Smooth muscle cell of the brain vasculature (primary cell): Measurements from ENCODE around the gene MROH9.

Experiments
- DNase-seq: peaks from one replicate; pipeline ENCODE4 v3.0.0-alpha.2; 2012; ENCODE audit warnings: low read depth, low spot score

The MROH9 gene

DNA sequence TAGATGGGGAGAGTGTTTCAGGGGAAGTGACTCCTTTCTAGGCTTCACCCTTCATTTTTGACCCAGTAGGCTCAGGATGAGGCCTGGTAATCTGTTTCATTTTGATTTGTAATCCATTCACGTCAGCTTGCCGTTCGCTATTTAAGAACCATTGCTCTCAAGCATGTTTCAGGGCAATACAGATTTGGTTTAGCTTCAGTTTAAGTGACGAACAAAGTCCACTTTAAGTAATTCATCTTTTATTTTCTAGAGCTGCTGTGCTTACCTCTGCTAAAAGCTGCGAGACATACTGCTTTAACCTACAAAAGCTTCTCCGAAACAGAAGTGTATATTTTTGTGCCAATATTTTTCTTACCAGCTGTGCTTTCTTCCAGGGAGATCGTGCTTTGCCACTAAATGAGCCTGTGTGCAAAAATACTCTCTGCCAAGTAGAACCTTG is 146.4 kb downstream of the MROH9 start:
- no peak for DNase-seq

DNA sequence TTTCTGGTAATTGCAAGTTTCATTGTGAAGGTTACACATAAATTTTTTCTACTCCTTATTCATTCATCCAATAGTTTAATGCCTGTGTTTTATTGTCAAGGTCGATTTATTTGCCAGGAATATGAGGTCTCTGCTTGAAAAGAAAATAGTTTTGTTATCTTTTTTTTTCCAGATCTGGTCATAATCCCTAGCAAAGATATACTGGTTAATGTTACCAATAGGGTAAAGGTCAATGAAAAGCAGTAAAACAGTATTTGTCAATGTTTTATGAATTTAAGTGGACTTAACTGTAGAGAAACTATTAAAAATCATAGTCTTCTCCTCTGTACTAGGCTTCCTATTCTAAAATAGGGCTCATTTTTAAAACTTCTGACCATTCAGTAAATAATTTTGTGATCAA is 147.3 kb downstream of the MROH9 start:
- DNase-seq = no peak

DNA sequence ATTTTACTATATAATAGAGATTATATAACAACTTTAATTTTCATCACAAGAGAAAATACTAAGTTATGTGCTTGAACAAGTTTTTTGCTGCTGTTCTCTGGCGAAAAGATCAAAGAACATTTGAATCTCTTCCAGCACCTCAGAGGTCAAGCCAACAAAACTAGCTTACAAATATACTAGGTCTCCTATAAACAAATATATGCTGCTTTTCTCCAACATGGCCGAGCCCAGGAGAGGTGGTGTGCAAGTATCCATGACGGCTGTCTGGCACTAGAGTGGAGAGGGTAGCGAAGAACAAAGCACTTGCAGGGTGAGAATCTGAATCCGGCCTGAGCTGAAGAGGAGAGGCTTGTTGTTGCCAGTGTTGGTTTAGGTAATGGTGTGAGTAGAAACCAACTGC is 147.9 kb downstream of the MROH9 start:
- no peak for DNase-seq

GRCh38 chr1:171084091-171084490 is 148.8 kb downstream of the MROH9 start:
- no peak for DNase-seq

DNA sequence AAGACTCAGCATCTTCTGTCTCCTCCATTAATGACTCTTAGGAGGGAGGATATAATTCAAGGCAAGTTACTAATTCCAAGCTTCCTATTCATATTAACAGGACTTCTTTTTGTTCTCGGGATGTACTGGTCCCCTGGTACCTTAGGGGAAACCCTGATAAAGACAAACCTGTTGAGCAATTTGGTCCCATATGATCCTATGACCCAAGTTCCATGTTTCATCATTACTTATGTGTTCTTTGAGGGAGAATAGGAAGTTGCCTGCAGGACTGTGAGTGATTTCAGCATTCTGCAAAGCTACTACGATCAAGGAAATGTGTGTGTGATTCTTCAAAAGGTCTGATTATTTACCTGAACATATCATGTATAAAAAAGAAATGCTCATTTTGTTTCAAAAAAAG is 149.5 kb downstream of the MROH9 start:
- DNase-seq = no peak

DNA sequence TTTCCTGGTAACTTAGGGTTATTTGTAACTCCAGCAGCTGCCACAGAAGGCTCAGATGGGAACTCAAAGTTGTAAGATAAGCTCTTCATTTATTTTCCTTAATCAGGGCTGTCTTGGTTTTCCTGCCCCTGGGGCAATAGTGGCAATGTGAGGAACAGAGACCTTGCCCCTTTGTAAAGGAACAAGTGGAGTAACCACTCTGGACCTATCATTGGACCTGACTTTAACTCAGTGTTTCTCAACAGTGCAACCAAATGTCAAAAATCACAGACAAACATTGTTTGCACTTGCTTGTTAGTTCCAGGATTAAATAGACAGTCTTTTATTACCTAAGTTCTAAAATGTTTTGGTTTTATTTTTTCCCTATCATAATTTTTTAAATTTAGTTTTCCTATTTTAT is 152.6 kb downstream of the MROH9 start:
- DNase-seq = no peak

DNA sequence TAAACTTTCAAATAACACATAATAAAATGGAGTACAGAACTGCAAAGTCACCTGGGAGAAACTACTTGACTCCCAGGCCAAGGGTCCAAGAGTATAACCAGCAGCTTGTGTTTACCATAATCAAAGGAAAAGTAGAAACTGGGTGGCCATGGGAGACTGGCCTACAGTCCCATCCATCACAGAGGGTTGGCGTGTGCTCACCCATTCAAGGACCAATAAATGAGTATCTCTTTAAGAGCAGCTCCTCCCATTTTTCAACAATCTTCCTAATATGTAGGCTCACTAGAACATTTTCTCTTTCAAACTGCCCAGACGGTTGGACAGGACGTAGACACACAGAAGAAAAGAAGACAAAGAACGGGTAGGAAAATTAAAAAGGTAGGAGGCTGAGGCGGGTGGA is 155.3 kb downstream of the MROH9 start, which contains the start of gene FMO3:
Gene FMO3 (plus strand): TSS at position 302 of the 400 bp plus-strand sequence. CDS start 1,754 bp downstream, outside the sequence.
- no peak for DNase-seq

GRCh38 chr1:171103862-171104261 is 168.5 kb downstream of the MROH9 start:
- no peak for DNase-seq

- no peak for DNase-seq
Measured at GRCh38 chr1:171107262-171107940, 172.1 kb downstream of the MROH9 start.

GRCh38 chr1:171107969-171108368 is 172.6 kb downstream of the MROH9 start:
- no peak for DNase-seq

- DNase-seq = no peak
Measured at GRCh38 chr1:171109966-171110365, 174.6 kb downstream of the MROH9 start.

GRCh38 chr1:171110621-171111326 is 175.4 kb downstream of the MROH9 start:
- DNase-seq = no peak

GRCh38 chr1:171112119-171112518 is 176.8 kb downstream of the MROH9 start:
- DNase-seq = no peak

- DNase-seq = no peak
Measured at GRCh38 chr1:171113382-171113781, 178.0 kb downstream of the MROH9 start.
